CD4-positive, CD25-positive, alpha-beta regulatory T cell (primary cell): ENCODE data around the gene CADM2. TPM values are rescaled to one million over a fixed set of nuclear protein-coding genes. Genes with fewer than 3 reads are reported as not detected.

Experiments used
- ATAC-seq, 2 donors: fragments of 150-1000 bp; cut with Tn5 transposase; one replicate each; pipeline ENCODE4 v1.10.0; 2021; ENCODE audit warnings: low read depth in 2 of 2, moderate number of reproducible peaks in 2 of 2, moderate library complexity in 1 of 2
- DNase-seq, 3 donors: peaks; one replicate each; pipeline versions ENCODE4 v3.0.0 to v3.0.0-alpha.2; 2012 to 2022; ENCODE audit warnings: mixed read lengths in 1 of 3
- H3K27ac ChIP-seq: one replicate; pipeline ENCODE4 v1.7.0; 2013; ENCODE audit warnings: mild to moderate bottlenecking, low read length; ENCODE audit not compliant: insufficient read depth, poor library complexity, severe bottlenecking
- H3K27me3 ChIP-seq: one replicate; pipeline ENCODE4 v1.7.0; 2013; ENCODE audit warnings: low read length; ENCODE audit not compliant: control insufficient read depth, insufficient read depth
- H3K36me3 ChIP-seq: one replicate; pipeline ENCODE4 v1.7.0; 2013; ENCODE audit warnings: mild to moderate bottlenecking, low read length, moderate library complexity; ENCODE audit not compliant: control insufficient read depth, insufficient read depth
- H3K4me1 ChIP-seq: 2 replicates; pipeline ENCODE4 v1.7.0; 2013; ENCODE audit warnings: mild to moderate bottlenecking, low read length; ENCODE audit not compliant: insufficient read depth, control insufficient read depth, poor library complexity, severe bottlenecking
- H3K4me3 ChIP-seq: one replicate; pipeline ENCODE4 v1.7.0; 2013; ENCODE audit warnings: low read depth, mild to moderate bottlenecking, low read length, moderate library complexity
- H3K9me3 ChIP-seq, 2 experiments: 1 replicate in 1 of 2; 2 replicates in 1 of 2; pipeline ENCODE4 v1.7.0; 2013; ENCODE audit warnings: low read length in 2 of 2, mild to moderate bottlenecking in 1 of 2, moderate library complexity in 1 of 2; ENCODE audit not compliant: control insufficient read depth in 2 of 2
- H3K27ac Mint-ChIP-seq, 3 donors: one replicate each; pipeline ENCODE4 v1.8.0; 2020 to 2022; ENCODE audit warnings: mild to moderate bottlenecking in 3 of 3, mixed read lengths in 3 of 3, moderate library complexity in 2 of 3
- H3K27me3 Mint-ChIP-seq: one replicate; pipeline ENCODE4 v1.8.0; 2022; ENCODE audit warnings: mild to moderate bottlenecking, mixed read lengths
- H3K36me3 Mint-ChIP-seq: one replicate; pipeline ENCODE4 v1.8.0; 2020; ENCODE audit warnings: mixed read lengths
- H3K4me1 Mint-ChIP-seq, 4 donors: one replicate each; pipeline ENCODE4 v1.8.0; 2020 to 2022; ENCODE audit warnings: mixed read lengths in 4 of 4, mild to moderate bottlenecking in 1 of 4
- H3K4me3 Mint-ChIP-seq, 4 donors: one replicate each; pipeline ENCODE4 v1.8.0; 2020 to 2022; ENCODE audit warnings: mild to moderate bottlenecking in 4 of 4, mixed read lengths in 4 of 4, moderate library complexity in 3 of 4
- H3K9me3 Mint-ChIP-seq, 7 donors: one replicate each; pipeline ENCODE4 v1.8.0; 2020 to 2022; ENCODE audit warnings: mixed read lengths in 7 of 7, mild to moderate bottlenecking in 3 of 7, moderate library complexity in 2 of 7
- polyA plus RNA-seq, 4 donors: library from polyadenylated mRNA; unstranded; fragments of 300-500 nt; fragmentation: Illumina TruSeq; gene quantifications; one replicate each; pipeline ENCODE4 v1.2.3, GENCODE V29; 2021
- total RNA-seq: library from RNA; stranded (reverse); gene quantifications from one replicate; pipeline ENCODE4 v1.2.3, GENCODE V29; 2022

CADM2 gene
- total and polyA plus RNA-seq, 5 donors from 2014 or later: not detected

- Mint-ChIP-seq H3K36me3 (no peaks in the 10 kb centered on the region), H3K4me3 (no peak overlapping the region), H3K27ac (no peak overlapping the region), H3K9me3 (no peaks in the 10 kb centered on the region), H3K27me3 (no peaks in the 10 kb centered on the region), H3K4me1 (peaks cover 0 to 5% (median 0%) of the 10 kb centered on the region in 4 donors)
- Histone ChIP-seq H3K36me3 (no peaks in the 10 kb centered on the region), H3K4me3 (no peak overlapping the region), H3K4me1 (no peaks in the 10 kb centered on the region), H3K27ac (no peak overlapping the region), H3K9me3 (no peaks in the 10 kb centered on the region), H3K27me3 (no peaks in the 10 kb centered on the region)
- DNase-seq (peak in 2 of 3 donors; percentile 28 to 60), ATAC-seq (no peak)
Measured at GRCh38 chr3:85576091-85576690, 617.4 kb downstream of the CADM2 start.

GRCh38 chr3:85576697-85577200 lies 618.0 kb downstream of the CADM2 start:
- H3K4me3 ChIP-seq: no peak overlapping the region
- ATAC-seq: no peak
- peaks cover 0 to 5% (median 0%) of the 10 kb centered on the region in 4 donors for H3K4me1 Mint-ChIP-seq

GRCh38 chr3:85584779-85585356 lies 626.1 kb downstream of the CADM2 start:
- Histone ChIP-seq H3K4me3 (no peak overlapping the region), H3K4me1 (no peaks in the 10 kb centered on the region), H3K36me3 (no peaks in the 10 kb centered on the region), H3K27ac (no peak overlapping the region), H3K9me3 (peaks cover 0 to 3% of the 10 kb centered on the region in 2 experiments), H3K27me3 (no peaks in the 10 kb centered on the region)
- Mint-ChIP-seq H3K4me1 (no peaks in the 10 kb centered on the region), H3K9me3 (peaks cover 0 to 6% (median 0%) of the 10 kb centered on the region in 7 donors), H3K36me3 (no peaks in the 10 kb centered on the region), H3K27ac (no peak overlapping the region), H3K4me3 (no peak overlapping the region), H3K27me3 (no peaks in the 10 kb centered on the region)
- ATAC-seq: no peak
- DNase-seq: no peak

More at GRCh38 chr3:85576697-85577200, 618.0 kb downstream of the CADM2 start:
- Histone ChIP-seq H3K27me3 (no peaks in the 10 kb centered on the region), H3K27ac (no peak overlapping the region), H3K4me1 (no peaks in the 10 kb centered on the region), H3K9me3 (no peaks in the 10 kb centered on the region), H3K36me3 (no peaks in the 10 kb centered on the region)
- no peaks in the 10 kb centered on the region for H3K27me3 Mint-ChIP-seq
- no peak overlapping the region for H3K27ac Mint-ChIP-seq
- DNase-seq: no peak
- no peaks in the 10 kb centered on the region for H3K36me3 Mint-ChIP-seq
- no peaks in the 10 kb centered on the region for H3K9me3 Mint-ChIP-seq
- H3K4me3 Mint-ChIP-seq: no peak overlapping the region

- peaks cover 0 to 8% (median 0%) of the 10 kb centered on the region in 7 donors for H3K9me3 Mint-ChIP-seq
- DNase-seq (no peak), ATAC-seq (no peak)
- H3K27ac Mint-ChIP-seq: no peak overlapping the region
- Histone ChIP-seq H3K4me3 (no peak overlapping the region), H3K27ac (no peak overlapping the region), H3K27me3 (no peaks in the 10 kb centered on the region), H3K36me3 (no peaks in the 10 kb centered on the region), H3K4me1 (no peaks in the 10 kb centered on the region), H3K9me3 (peaks cover 0 to 3% of the 10 kb centered on the region in 2 experiments)
- no peaks in the 10 kb centered on the region for H3K36me3 Mint-ChIP-seq
- H3K4me1 Mint-ChIP-seq: no peaks in the 10 kb centered on the region
- no peaks in the 10 kb centered on the region for H3K27me3 Mint-ChIP-seq
- H3K4me3 Mint-ChIP-seq: no peak overlapping the region
Measured at GRCh38 chr3:85586018-85586417, 627.2 kb downstream of the CADM2 start.

GRCh38 chr3:85589145-85589544 lies 630.4 kb downstream of the CADM2 start:
- Mint-ChIP-seq H3K27ac (no peak overlapping the region), H3K9me3 (peaks cover 0 to 12% (median 2%) of the 10 kb centered on the region in 7 donors), H3K36me3 (no peaks in the 10 kb centered on the region), H3K4me1 (no peaks in the 10 kb centered on the region), H3K4me3 (no peak overlapping the region), H3K27me3 (no peaks in the 10 kb centered on the region)
- H3K27ac ChIP-seq: no peak overlapping the region
- no peaks in the 10 kb centered on the region for H3K4me1 ChIP-seq
- no peak overlapping the region for H3K4me3 ChIP-seq
- no peaks in the 10 kb centered on the region for H3K27me3 ChIP-seq
- DNase-seq: no peak
- H3K9me3 ChIP-seq: peaks cover 0 to 3% of the 10 kb centered on the region in 2 experiments
- no peaks in the 10 kb centered on the region for H3K36me3 ChIP-seq
- no peak for ATAC-seq

- Histone ChIP-seq H3K36me3 (no peaks in the 10 kb centered on the region), H3K27ac (no peak overlapping the region), H3K4me1 (no peaks in the 10 kb centered on the region), H3K4me3 (no peak overlapping the region), H3K9me3 (peaks cover 0 to 3% of the 10 kb centered on the region in 2 experiments), H3K27me3 (no peaks in the 10 kb centered on the region)
- H3K27ac Mint-ChIP-seq: no peak overlapping the region
- H3K36me3 Mint-ChIP-seq: no peaks in the 10 kb centered on the region
- no peak for ATAC-seq
- H3K27me3 Mint-ChIP-seq: no peaks in the 10 kb centered on the region
- DNase-seq: no peak
- H3K4me3 Mint-ChIP-seq: no peak overlapping the region
- peaks cover 0 to 14% (median 2%) of the 10 kb centered on the region in 7 donors for H3K9me3 Mint-ChIP-seq
- no peaks in the 10 kb centered on the region for H3K4me1 Mint-ChIP-seq
Measured at GRCh38 chr3:85591451-85591850, 632.7 kb downstream of the CADM2 start.

GRCh38 chr3:85592256-85592655 lies 633.5 kb downstream of the CADM2 start:
- no peaks in the 10 kb centered on the region for H3K4me1 Mint-ChIP-seq
- H3K4me3 Mint-ChIP-seq: no peak overlapping the region
- ATAC-seq: no peak
- Histone ChIP-seq H3K4me1 (no peaks in the 10 kb centered on the region), H3K27me3 (no peaks in the 10 kb centered on the region), H3K27ac (no peak overlapping the region), H3K9me3 (peaks cover 0 to 3% of the 10 kb centered on the region in 2 experiments), H3K4me3 (no peak overlapping the region), H3K36me3 (no peaks in the 10 kb centered on the region)
- no peaks in the 10 kb centered on the region for H3K27me3 Mint-ChIP-seq
- peaks cover 0 to 16% (median 2%) of the 10 kb centered on the region in 7 donors for H3K9me3 Mint-ChIP-seq
- H3K27ac Mint-ChIP-seq: no peak overlapping the region
- no peaks in the 10 kb centered on the region for H3K36me3 Mint-ChIP-seq
- no peak for DNase-seq

GRCh38 chr3:85594676-85595075 lies 635.9 kb downstream of the CADM2 start:
- H3K4me3 ChIP-seq: no peak overlapping the region
- no peaks in the 10 kb centered on the region for H3K9me3 ChIP-seq
- no peak for DNase-seq
- no peaks in the 10 kb centered on the region for H3K4me1 ChIP-seq
- no peaks in the 10 kb centered on the region for H3K27me3 ChIP-seq
- Mint-ChIP-seq H3K36me3 (no peaks in the 10 kb centered on the region), H3K27ac (no peak overlapping the region), H3K9me3 (peaks cover 0 to 10% (median 2%) of the 10 kb centered on the region in 7 donors), H3K4me1 (no peaks in the 10 kb centered on the region), H3K4me3 (no peak overlapping the region), H3K27me3 (no peaks in the 10 kb centered on the region)
- H3K36me3 ChIP-seq: no peaks in the 10 kb centered on the region
- ATAC-seq: no peak
- H3K27ac ChIP-seq: no peak overlapping the region
